Measurements from ENCODE around the gene ZNF214.

GRCh38 chr11:6992026-6992425 is 28.1 kb downstream of the ZNF214 start:
- TF ChIP-seq CTCF (IDR thresholded peaks at IDR 0.05 in 4 of 5, conservative IDR thresholded peaks at IDR 0.05 in 1 of 5), result no peak
- no peak for TF ChIP-seq POLR2A (IDR thresholded peaks at IDR 0.05)
